H1 (cell line): ENCODE measurements around the gene RAD51B. TPM values are rescaled to one million over a fixed set of nuclear protein-coding genes. Genes with fewer than 3 reads are reported as not detected.

Source experiments
- CTCF ChIA-PET: fragments of 300-600 bp; sonication (Branson Sonifier 250); formaldehyde crosslinking; loops from one replicate; lab custom pipeline; 2021; ENCODE audit not compliant: partially characterized antibody; lab: Charles Lee
- POLR2A ChIA-PET: fragments of 300-600 bp; sonication (Branson Sonifier 250); formaldehyde crosslinking; loops from one replicate; lab custom pipeline; 2021; ENCODE audit warnings: inconsistent platforms; ENCODE audit not compliant: partially characterized antibody; lab: Charles Lee
- DNase-seq, 2 experiments: peaks; one replicate each; pipeline versions ENCODE4 v3.0.0 to v3.0.0-alpha.2; 2010 to 2022; ENCODE audit warnings: low spot score in 2 of 2, low read depth in 1 of 2, mixed read lengths in 1 of 2
- FAIRE-seq: peaks from 2 replicates; lab custom pipeline; 2011; peaks lifted over from hg19 to GRCh38; lab: Jason Lieb, UNC
- H2AFZ ChIP-seq: 2 replicates; pipeline ENCODE4 v1.8.1; 2012; ENCODE audit warnings: low read length, inconsistent platforms
- H2AK5ac ChIP-seq: 2 replicates; pipeline ENCODE4 v1.6.1; 2013; ENCODE audit warnings: low read depth, low read length
- H2BK120ac ChIP-seq: replicated peaks from 2 replicates; pipeline ENCODE3; 2013; ENCODE audit warnings: low read depth, low read length, inconsistent platforms
- H2BK12ac ChIP-seq: 2 replicates; pipeline ENCODE4 v1.6.1; 2013; ENCODE audit warnings: low read depth, low read length
- H2BK15ac ChIP-seq: 2 replicates; pipeline ENCODE4 v1.6.1; 2013; ENCODE audit warnings: low read length
- H2BK20ac ChIP-seq: 2 replicates; pipeline ENCODE4 v1.6.1; 2013; ENCODE audit warnings: low read length
- H2BK5ac ChIP-seq: 2 replicates; pipeline ENCODE4 v1.6.1; 2013; ENCODE audit warnings: low read depth, low read length
- H3K14ac ChIP-seq: 2 replicates; pipeline ENCODE4 v1.6.1; 2013; ENCODE audit warnings: inconsistent platforms; ENCODE audit not compliant: insufficient read length
- H3K18ac ChIP-seq: 2 replicates; pipeline ENCODE4 v1.6.1; 2013; ENCODE audit warnings: low read length; ENCODE audit errors: extremely low read depth
- H3K23ac ChIP-seq: 2 replicates; pipeline ENCODE4 v1.6.1; 2013; ENCODE audit warnings: inconsistent platforms; ENCODE audit not compliant: insufficient read length
- H3K23me2 ChIP-seq: 2 replicates; pipeline ENCODE4 v1.6.1; 2013; ENCODE audit warnings: low read depth, low read length
- H3K27ac ChIP-seq: 2 replicates; pipeline ENCODE4 v1.6.1; 2011; ENCODE audit warnings: low read depth, low read length, inconsistent platforms
- H3K27me3 ChIP-seq, 4 experiments: replicated peaks in 1 of 4; 1 replicate in 1 of 4; 2 replicates in 3 of 4; pipeline versions ENCODE4 v1.6.1 to v1.8.1; 2011 to 2013; ENCODE audit warnings: low read length in 3 of 4, mild to moderate bottlenecking in 3 of 4, inconsistent platforms in 2 of 4, mixed read lengths in 2 of 4, moderate library complexity in 1 of 4; ENCODE audit not compliant: control insufficient read depth in 3 of 4, insufficient read depth in 3 of 4; ENCODE audit errors: extremely low read depth in 1 of 4
- H3K36me3 ChIP-seq, 4 experiments: 2 replicates each; pipeline versions ENCODE4 v1.6.1 to v1.8.1; 2011 to 2013; ENCODE audit warnings: mild to moderate bottlenecking in 4 of 4, low read length in 3 of 4, moderate library complexity in 2 of 4, control low read depth in 1 of 4, inconsistent platforms in 1 of 4; ENCODE audit not compliant: insufficient read depth in 4 of 4, control insufficient read depth in 2 of 4
- H3K4ac ChIP-seq: replicated peaks from 2 replicates; pipeline ENCODE3; 2013; ENCODE audit warnings: low read length, low read depth, mixed read lengths, inconsistent platforms; ENCODE audit not compliant: insufficient read length
- H3K4me1 ChIP-seq, 4 experiments: replicated peaks in 1 of 4; 1 replicate in 1 of 4; 2 replicates in 3 of 4; pipeline versions ENCODE4 v1.6.1 to v1.8.1; 2011 to 2013; ENCODE audit warnings: low read length in 3 of 4, inconsistent platforms in 2 of 4, mixed read lengths in 1 of 4; ENCODE audit not compliant: insufficient read depth in 4 of 4, control insufficient read depth in 3 of 4
- H3K4me2 ChIP-seq, 2 experiments: 2 replicates each; pipeline versions ENCODE4 v1.6.1 to v1.8.1; 2011 to 2013; ENCODE audit warnings: low read depth in 2 of 2, low read length in 2 of 2, control low read depth in 1 of 2, inconsistent platforms in 1 of 2, mild to moderate bottlenecking in 1 of 2; ENCODE audit not compliant: insufficient read depth in 1 of 2
- H3K4me3 ChIP-seq, 4 experiments: fragments of 200-600, 300-600 bp in 1 of 4; sonication (generic), shearing (Covaris generic), sonication (Bioruptor Twin) in 1 of 4; 2 replicates each; pipeline versions ENCODE4 v1.5.1 to v1.8.1; 2011 to 2016; ENCODE audit warnings: low read length in 4 of 4, low read depth in 3 of 4, control low read depth in 2 of 4, inconsistent platforms in 2 of 4, mild to moderate bottlenecking in 2 of 4, mixed read lengths in 1 of 4, moderate library complexity in 1 of 4; ENCODE audit not compliant: insufficient read depth in 2 of 4; ENCODE audit errors: extremely low read depth in 1 of 4
- H3K56ac ChIP-seq: replicated peaks from 2 replicates; pipeline ENCODE3; 2013; ENCODE audit warnings: low read depth, mild to moderate bottlenecking, mixed read lengths, low read length, inconsistent platforms; ENCODE audit not compliant: insufficient read length
- H3K79me1 ChIP-seq: 2 replicates; pipeline ENCODE4 v1.6.1; 2013; ENCODE audit warnings: low read depth, low read length, control low read depth
- H3K79me2 ChIP-seq, 2 experiments: 2 replicates each; pipeline versions ENCODE4 v1.6.1 to v1.8.1; 2012 to 2013; ENCODE audit warnings: low read length in 2 of 2, mild to moderate bottlenecking in 2 of 2, inconsistent platforms in 1 of 2; ENCODE audit not compliant: insufficient read depth in 2 of 2, control insufficient read depth in 1 of 2
- H3K9ac ChIP-seq, 4 experiments: replicated peaks in 1 of 4; 1 replicate in 1 of 4; 2 replicates in 3 of 4; pipeline versions ENCODE4 v1.6.1 to v1.8.1; 2011 to 2013; ENCODE audit warnings: low read depth in 3 of 4, low read length in 3 of 4, control low read depth in 2 of 4, mild to moderate bottlenecking in 2 of 4, moderate library complexity in 2 of 4, inconsistent platforms in 1 of 4; ENCODE audit errors: extremely low read depth in 1 of 4
- H3K9me3 ChIP-seq, 2 experiments: 2 replicates each; pipeline versions ENCODE4 v1.6.1 to v1.8.1; 2012 to 2013; ENCODE audit warnings: mild to moderate bottlenecking in 2 of 2, moderate library complexity in 2 of 2, control low read depth in 1 of 2, inconsistent platforms in 1 of 2, low read depth in 1 of 2, low read length in 1 of 2, mixed read lengths in 1 of 2; ENCODE audit not compliant: insufficient read depth in 2 of 2
- H4K20me1 ChIP-seq, 2 experiments: replicated peaks in 1 of 2; 2 replicates each; pipeline versions ENCODE3 to v1.8.1; 2011 to 2013; ENCODE audit warnings: inconsistent platforms in 2 of 2, low read length in 2 of 2, mild to moderate bottlenecking in 1 of 2; ENCODE audit not compliant: insufficient read depth in 2 of 2, control insufficient read depth in 1 of 2
- H4K5ac ChIP-seq: 2 replicates; pipeline ENCODE4 v1.6.1; 2013; ENCODE audit warnings: low read length, low read depth, mixed read lengths, inconsistent platforms; ENCODE audit not compliant: insufficient read length
- H4K8ac ChIP-seq: 2 replicates; pipeline ENCODE4 v1.8.0; 2013; ENCODE audit warnings: mild to moderate bottlenecking, moderate library complexity, low read length, inconsistent platforms; ENCODE audit not compliant: insufficient read depth; ENCODE audit errors: extremely low read depth
- H4K91ac ChIP-seq: replicated peaks from 2 replicates; pipeline ENCODE3; 2013; ENCODE audit warnings: low read length, mixed read lengths, inconsistent platforms; ENCODE audit not compliant: insufficient read length
- CTBP2 ChIP-seq: IDR thresholded peaks from 2 replicates; pipeline ENCODE4 v1.7.0; 2011; ENCODE audit warnings: borderline replicate concordance, mild to moderate bottlenecking, moderate library complexity, mixed read lengths, low read length; ENCODE audit not compliant: insufficient read depth, insufficient read length
- GABPA ChIP-seq: IDR thresholded peaks from 2 replicates; pipeline ENCODE4 v1.6.1; 2011; ENCODE audit warnings: mild to moderate bottlenecking, low read length, moderate library complexity, borderline replicate concordance; ENCODE audit not compliant: insufficient read depth
- GTF2F1 ChIP-seq: IDR thresholded peaks from 2 replicates; pipeline ENCODE4 v1.6.1; 2012; ENCODE audit warnings: low read depth, low read length, improper control_type of control experiment, borderline replicate concordance
- JUND ChIP-seq: IDR thresholded peaks from 2 replicates; pipeline ENCODE4 v1.6.1; 2011; ENCODE audit warnings: mild to moderate bottlenecking, improper control_type of control experiment, low read length
- KDM5A ChIP-seq: fragments of 200-600 bp; IDR thresholded peaks from 2 replicates; pipeline ENCODE4 v1.7.1; 2012; ENCODE audit warnings: mild to moderate bottlenecking, low read length, inconsistent platforms, mixed read lengths
- POLR2A ChIP-seq, 2 experiments: IDR thresholded peaks; 1 replicate in 1 of 2; 2 replicates in 1 of 2; pipeline ENCODE4 v1.6.1; 2011; ENCODE audit warnings: low read depth in 2 of 2, low read length in 2 of 2, mild to moderate bottlenecking in 2 of 2; ENCODE audit errors: control extremely low read depth in 1 of 2
- RAD21 ChIP-seq, 2 experiments: IDR thresholded peaks in 1 of 2; conservative IDR thresholded peaks in 1 of 2; 2 replicates each; pipeline ENCODE4 v1.6.1; 2011; ENCODE audit warnings: low read depth in 2 of 2, low read length in 2 of 2, improper control_type of control experiment in 1 of 2, inconsistent platforms in 1 of 2, mild to moderate bottlenecking in 1 of 2, moderate library complexity in 1 of 2
- RBBP5 ChIP-seq: IDR thresholded peaks from 2 replicates; pipeline ENCODE4 v1.7.1; 2012; ENCODE audit warnings: low read depth, mild to moderate bottlenecking, inconsistent platforms, low read length, moderate library complexity, borderline replicate concordance
- TAF7 ChIP-seq: optimal IDR thresholded peaks from 2 replicates; pipeline ENCODE3; 2011; ENCODE audit warnings: low read depth, mild to moderate bottlenecking, inconsistent platforms, low read length, moderate library complexity, borderline replicate concordance
- TCF12 ChIP-seq: IDR thresholded peaks from 2 replicates; pipeline ENCODE4 v1.6.1; 2011; ENCODE audit warnings: low read depth, mild to moderate bottlenecking, low read length
- TEAD4 ChIP-seq: IDR thresholded peaks from 2 replicates; pipeline ENCODE4 v1.6.1; 2012; ENCODE audit warnings: low read depth, low read length, inconsistent platforms, mixed read lengths
- YY1 ChIP-seq: IDR thresholded peaks from 2 replicates; pipeline ENCODE4 v1.6.1; 2011; ENCODE audit warnings: low read depth, mild to moderate bottlenecking, low read length
- ZNF274 ChIP-seq: IDR thresholded peaks from 2 replicates; pipeline ENCODE4 v1.7.0; 2012; ENCODE audit warnings: low read length, borderline replicate concordance; ENCODE audit errors: extremely low read depth
- WGBS, 2 experiments: shearing (Covaris generic) in 1 of 2; methylation state at CpG; one replicate each; pipeline versions ENCODE4 v1.1.6 to v1.1.7; 2013 to 2015; ENCODE audit warnings: low lambda C conversion rate in 2 of 2, mixed read lengths in 2 of 2, inconsistent platforms in 1 of 2, low coverage in 1 of 2, missing lambda C conversion rate in 1 of 2; ENCODE audit not compliant: insufficient replicate concordance in 2 of 2, insufficient coverage in 1 of 2, insufficient read length in 1 of 2; ENCODE audit errors: extremely low coverage in 1 of 2, missing lambda C conversion rate in 1 of 2; 5-methylcytosine and 5-hydroxymethylcytosine counted together
- polyA plus RNA-seq, 7 experiments: library from polyadenylated mRNA; depleted of rRNA in 3 of 7; stranded (reverse) in 5 of 7; unstranded in 2 of 7; fragments of >200 nt in 5 of 7; fragments of 200-250 nt in 2 of 7; gene quantifications; 1 replicate in 5 of 7; 2 replicates in 1 of 7; 4 replicates in 1 of 7; pipeline versions ENCODE4 v1.2.1 to v1.2.3, GENCODE V29; 2011 to 2013; ENCODE audit warnings: missing spikeins in 2 of 7, mixed read lengths in 2 of 7
- total RNA-seq: library from RNA; stranded (reverse); fragmentation: NEBNext Ultra II Directional; extraction: Animal tissue kit (Norgen Biotek cat#: 25700); gene quantifications from 2 replicates; pipeline ENCODE4 v1.2.1, GENCODE V29; 2021
- TF ChIP-seq, protein P1 (sequence below): IDR thresholded peaks from 2 replicates; pipeline ENCODE4 v1.6.1; 2011; ENCODE audit warnings: low read depth, mild to moderate bottlenecking, low read length; ENCODE audit not compliant: insufficient read depth

The RAD51B gene
- total and polyA plus RNA-seq, 2 of the 8 experiments (the other 6 are each of a cell fraction or from before 2014, with no cell fraction given): 3.9 to 14.9 TPM

DNA sequence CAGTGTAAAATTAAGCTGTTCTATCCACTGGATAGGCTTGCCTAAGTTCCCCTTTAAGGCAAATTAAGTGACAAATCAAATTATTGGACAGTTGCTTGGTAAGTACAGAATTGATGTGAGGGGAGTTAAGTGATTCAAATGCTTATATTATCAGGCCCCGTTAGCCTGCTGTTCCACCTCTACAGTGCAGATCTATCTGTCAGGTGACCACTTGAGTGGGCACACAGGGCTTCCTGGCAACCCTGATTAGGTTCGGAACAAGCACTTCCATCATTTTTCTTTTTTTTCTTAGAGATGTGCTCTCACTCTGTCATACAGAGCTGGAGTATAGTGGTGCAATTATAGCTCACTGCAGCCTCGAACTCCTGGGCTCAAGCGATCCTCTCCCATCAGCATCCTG is 453.8 kb downstream of the RAD51B start:
- H3K4me2 ChIP-seq: no peak overlapping the region
- H4K20me1 ChIP-seq: no peaks in the 10 kb centered on the region
- H3K79me2 ChIP-seq: no peaks in the 10 kb centered on the region
- no peak overlapping the region for H3K9ac ChIP-seq
- H3K4me3 ChIP-seq: no peak overlapping the region
- H3K23ac ChIP-seq: no peak overlapping the region
- no peak overlapping the region for H2AFZ ChIP-seq
- peaks cover 2% of the 10 kb centered on the region; the same call in 1 of the 2 replicates for H3K23me2 ChIP-seq
- H2BK15ac ChIP-seq: no peak overlapping the region
- ChIA-PET CTCF (interaction anchor here (0.9 to 1.0 kb wide), 2 partner anchors 11 to 19 kb away, joined by 3 to 5 read pairs; no protein-coding TSS in a partner anchor), POLR2A (interaction anchor here (0.9 kb wide), 1 partner anchor 14 kb away, joined by 3 read pairs; no protein-coding TSS in a partner anchor)
- no peak overlapping the region for H2AK5ac ChIP-seq
- H2BK120ac ChIP-seq: no peak overlapping the region
- H3K18ac ChIP-seq: no peak overlapping the region
- no peaks in the 10 kb centered on the region; a peak in 1 of 7 replicates for H3K4me1 ChIP-seq
- no peak overlapping the region for H2BK5ac ChIP-seq
- no peak overlapping the region for H2BK12ac ChIP-seq
- WGBS, 2 experiments: 95% methylated on average over 4 of the region's 4 CpGs; no CpG with 5 or more reads in 1 of the 2 experiments
- no peak overlapping the region for H4K91ac ChIP-seq
- no peak overlapping the region for H3K4ac ChIP-seq
- H4K5ac ChIP-seq: no peak overlapping the region
- no peaks in the 10 kb centered on the region for H3K79me1 ChIP-seq
- no peak overlapping the region for H3K27ac ChIP-seq
- H3K9me3 ChIP-seq: no peaks in the 10 kb centered on the region
- no peak overlapping the region for H2BK20ac ChIP-seq
- no peaks in the 10 kb centered on the region; a peak in 1 of 8 replicates for H3K36me3 ChIP-seq
- H4K8ac ChIP-seq: no peak overlapping the region
- no peak overlapping the region for H3K14ac ChIP-seq
- H3K27me3 ChIP-seq: no peaks in the 10 kb centered on the region; a peak in 1 of 7 replicates
- no peak for FAIRE-seq
- H3K56ac ChIP-seq: no peak overlapping the region
- no peak for DNase-seq
- TF ChIP-seq GTF2F1: no peak
- TF ChIP-seq YY1: no peak
- TF ChIP-seq JUND: no peak
- no peak for TF ChIP-seq RBBP5
- TF ChIP-seq CTBP2: no peak
- TF ChIP-seq, protein P1, sequence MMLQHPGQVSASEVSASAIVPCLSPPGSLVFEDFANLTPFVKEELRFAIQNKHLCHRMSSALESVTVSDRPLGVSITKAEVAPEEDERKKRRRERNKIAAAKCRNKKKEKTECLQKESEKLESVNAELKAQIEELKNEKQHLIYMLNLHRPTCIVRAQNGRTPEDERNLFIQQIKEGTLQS: no peak
- no peak for TF ChIP-seq ZNF274
- TF ChIP-seq KDM5A: no peak
- TF ChIP-seq TAF7: no peak
- TF ChIP-seq RAD21 (IDR thresholded peaks at IDR 0.05 in 1 of 2, conservative IDR thresholded peaks at IDR 0.05 in 1 of 2; ENCODE audit: low read depth in 2 of 2, low read length in 2 of 2): no peak
- no peak for TF ChIP-seq TCF12
- no peak for TF ChIP-seq POLR2A (IDR thresholded peaks at IDR 0.05; ENCODE audit: control extremely low read depth in 1 of 2, low read depth in 2 of 2, low read length in 2 of 2)
- no peak for TF ChIP-seq TEAD4
- no peak for TF ChIP-seq GABPA
